ENCODE results near the gene SYNE4. TPM values are rescaled to one million over a fixed set of nuclear protein-coding genes. Genes with fewer than 3 reads are reported as not detected.

SYNE4 gene
- total and polyA plus RNA-seq, 2 donors (not counting 3 experiments of a cell fraction or from before 2014, with no cell fraction given) = 0.46 to 0.62 TPM

GRCh38 chr19:36003284-36003683, 5.3 kb downstream of the SYNE4 start:
- no TSS peak for BruUV-seq (replicated peaks)
- Histone ChIP-seq H3K27ac (ENCODE audit: insufficient read depth, low read depth, low read length) (no peak overlapping the region), H3K4me3 (replicated peaks in 1 of 3; ENCODE audit: insufficient read depth in 1 of 3, low read depth in 1 of 3, low read length in 3 of 3) (no peak overlapping the region), H3K9me1 (replicated peaks; ENCODE audit: control insufficient read depth, extremely low read depth, insufficient read depth, low read length) (no peaks in the 10 kb centered on the region), H3K4me2 (ENCODE audit: insufficient read depth, low read length) (no peak overlapping the region), H3K27me3 (ENCODE audit: control insufficient read depth in 2 of 2, insufficient read depth in 2 of 2, low read length in 2 of 2) (no peaks in the 10 kb centered on the region), H3K36me3 (ENCODE audit: control insufficient read depth in 2 of 2, extremely low read depth in 1 of 2, insufficient read depth in 2 of 2, low read length in 2 of 2) (peaks cover 0 to 2% of the 10 kb centered on the region in 2 experiments), H4K20me1 (replicated peaks; ENCODE audit: control insufficient read depth, extremely low read depth, insufficient read depth, low read length) (no peaks in the 10 kb centered on the region), H3K79me2 (ENCODE audit: control insufficient read depth, insufficient read depth, low read length) (no peaks in the 10 kb centered on the region), H2AFZ (ENCODE audit: low read depth, low read length) (no peak overlapping the region), H3K4me1 (ENCODE audit: control insufficient read depth, extremely low read depth, insufficient read depth, low read length) (no peaks in the 10 kb centered on the region), H3K9me3 (replicated peaks; ENCODE audit: control insufficient read depth, insufficient read depth, low read length) (no peaks in the 10 kb centered on the region), H3K9ac (replicated peaks; ENCODE audit: extremely low read depth, insufficient read depth, low read length) (no peak overlapping the region)
- TF ChIP-seq FOS (IDR thresholded peaks at IDR 0.05; ENCODE audit: borderline replicate concordance, insufficient read depth, low read length) (no peak), POLR2A (IDR thresholded peaks at IDR 0.05; ENCODE audit: low read depth, low read length) (no peak), GATA2 (IDR thresholded peaks at IDR 0.05; ENCODE audit: insufficient read depth, insufficient read length, low read depth, low read length) (no peak), CTCF (IDR thresholded peaks at IDR 0.05; ENCODE audit: extremely low read depth in 1 of 2, insufficient read depth in 1 of 2, low read depth in 1 of 2, low read length in 2 of 2) (no peak), MYC (IDR thresholded peaks at IDR 0.05; ENCODE audit: low read depth, low read length) (no peak)
- DNase-seq (ENCODE audit: low read depth, low spot score) (no peak), FAIRE-seq (no peak)
- ChIA-PET CTCF (no interaction called here), POLR2A (no interaction called here)
- dilution Hi-C loops (cut with MboI; ENCODE audit: extremely low pct_ligation_motif_present, low sequenced_read_pairs) = no loop called here
- intact Hi-C loops (cut with micrococcal nuclease) = no loop called here

GRCh38 chr19:36001605-36002004, 7.0 kb downstream of the SYNE4 start:
- Histone ChIP-seq H3K27ac (ENCODE audit: insufficient read depth, low read depth, low read length) (no peak overlapping the region), H3K27me3 (ENCODE audit: control insufficient read depth in 2 of 2, insufficient read depth in 2 of 2, low read length in 2 of 2) (no peaks in the 10 kb centered on the region), H3K36me3 (ENCODE audit: control insufficient read depth in 2 of 2, extremely low read depth in 1 of 2, insufficient read depth in 2 of 2, low read length in 2 of 2) (peaks cover 0 to 2% of the 10 kb centered on the region in 2 experiments), H3K4me2 (ENCODE audit: insufficient read depth, low read length) (no peak overlapping the region), H3K4me1 (ENCODE audit: control insufficient read depth, extremely low read depth, insufficient read depth, low read length) (no peaks in the 10 kb centered on the region), H2AFZ (ENCODE audit: low read depth, low read length) (no peak overlapping the region), H3K9me3 (replicated peaks; ENCODE audit: control insufficient read depth, insufficient read depth, low read length) (no peaks in the 10 kb centered on the region), H4K20me1 (replicated peaks; ENCODE audit: control insufficient read depth, extremely low read depth, insufficient read depth, low read length) (no peaks in the 10 kb centered on the region), H3K9ac (replicated peaks; ENCODE audit: extremely low read depth, insufficient read depth, low read length) (no peak overlapping the region), H3K9me1 (replicated peaks; ENCODE audit: control insufficient read depth, extremely low read depth, insufficient read depth, low read length) (no peaks in the 10 kb centered on the region), H3K79me2 (ENCODE audit: control insufficient read depth, insufficient read depth, low read length) (no peaks in the 10 kb centered on the region), H3K4me3 (replicated peaks in 1 of 3; ENCODE audit: insufficient read depth in 1 of 3, low read depth in 1 of 3, low read length in 3 of 3) (no peak overlapping the region)
- ChIA-PET POLR2A (interaction anchor here (0.6 kb wide), 1 partner anchor 418 kb away, joined by 5 read pairs; no protein-coding TSS in a partner anchor), CTCF (interaction anchor here (1.6 kb wide), 1 partner anchor 10 kb away, joined by 3 read pairs; no protein-coding TSS in a partner anchor)
- TF ChIP-seq JUN (IDR thresholded peaks at IDR 0.05; ENCODE audit: borderline replicate concordance, insufficient read depth, insufficient read length, low read depth) (no peak), POLR2A (IDR thresholded peaks at IDR 0.05; ENCODE audit: low read depth, low read length) (no peak), POLR2AphosphoS5 (IDR thresholded peaks at IDR 0.05; ENCODE audit: insufficient read depth, low read depth, low read length) (no peak), GATA2 (IDR thresholded peaks at IDR 0.05; ENCODE audit: insufficient read depth, insufficient read length, low read depth, low read length) (no peak), MAX (IDR thresholded peaks at IDR 0.05; ENCODE audit: insufficient read depth, insufficient read length) (no peak), CTCF (IDR thresholded peaks at IDR 0.05; ENCODE audit: extremely low read depth in 1 of 2, insufficient read depth in 1 of 2, low read depth in 1 of 2, low read length in 2 of 2) (no peak), MYC (IDR thresholded peaks at IDR 0.05; ENCODE audit: low read depth, low read length) (no peak), FOS (IDR thresholded peaks at IDR 0.05; ENCODE audit: borderline replicate concordance, insufficient read depth, low read length) (no peak), EZH2 (IDR thresholded peaks at IDR 0.05; ENCODE audit: borderline replicate concordance, low read depth, low read length, severe bottlenecking) (no peak)
- dilution Hi-C loops (cut with MboI; ENCODE audit: extremely low pct_ligation_motif_present, low sequenced_read_pairs) (no loop called here), intact Hi-C loops (cut with micrococcal nuclease) (no loop called here)
- DNase-seq (ENCODE audit: low read depth, low spot score) = no peak
- no peak for FAIRE-seq
- no TSS peak for BruUV-seq (replicated peaks)

Data from endothelial cell of umbilical vein (primary cell).